ENCODE results near the gene PLSCR4. TPM values are rescaled to one million over a fixed set of nuclear protein-coding genes. Genes with fewer than 3 reads are reported as not detected.

PLSCR4 gene
- total and polyA plus RNA-seq, 2 donors from 2014 or later, result 11.9 to 33.0 TPM

DNA sequence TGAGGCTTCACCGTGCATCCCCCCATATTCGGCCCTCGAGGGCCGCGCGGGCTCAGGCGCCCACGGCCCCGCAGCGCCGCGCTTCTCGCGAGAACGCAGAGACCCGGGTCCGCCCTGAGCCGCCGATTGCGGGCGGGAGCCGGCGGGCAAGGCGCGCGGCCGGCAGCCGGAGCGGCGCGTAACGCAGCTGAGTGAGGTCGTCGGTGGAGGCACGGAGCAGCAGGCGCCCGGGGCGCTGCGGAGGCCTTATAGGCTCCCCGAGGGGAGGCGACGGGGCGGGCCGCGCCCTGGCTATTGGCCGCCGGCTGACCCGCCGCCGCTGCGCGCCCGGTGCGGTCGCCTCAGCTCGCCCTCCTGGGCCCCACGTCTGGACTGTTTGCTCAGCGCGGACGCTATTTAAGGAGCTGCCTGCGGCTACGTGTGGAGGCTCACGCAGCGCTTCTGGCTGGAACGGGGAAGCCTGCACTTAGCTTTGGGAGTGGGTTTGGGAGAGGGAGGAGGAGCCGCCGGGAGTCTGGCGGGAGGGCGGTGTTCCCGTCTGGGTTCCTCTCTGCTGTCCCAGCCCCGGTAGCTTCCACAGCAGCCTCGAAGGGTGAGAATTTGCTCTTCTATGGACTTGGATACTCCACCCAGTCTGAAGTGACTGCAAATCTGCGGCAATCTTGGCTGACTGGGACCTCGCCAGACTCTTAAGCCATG lies 89.8 kb downstream of the PLSCR4 start, which contains the start of gene PLOD2:
PLOD2 (minus strand) TSS at position 221 of the 699 bp plus-strand sequence; CDS start at position 26, 195 bp downstream.
- FAIRE-seq (no peak), DNase-seq (peak; percentile 86 to 92 (median 90))
- H3K9me3 ChIP-seq (ENCODE audit: control insufficient read depth in 2 of 3, insufficient read depth in 1 of 3, low read length in 3 of 3), result no peaks in the 10 kb centered on the region
- peak within 1 kb of the TSS; percentile 83 to 91 (median 86) for H3K4me3 ChIP-seq (ENCODE audit: low read length in 3 of 3)
- peak within 1 kb of the TSS; percentile 95 to 98 for H3K27ac ChIP-seq (ENCODE audit: low read depth in 2 of 2, low read length in 2 of 2)
- TF ChIP-seq, protein P1, sequence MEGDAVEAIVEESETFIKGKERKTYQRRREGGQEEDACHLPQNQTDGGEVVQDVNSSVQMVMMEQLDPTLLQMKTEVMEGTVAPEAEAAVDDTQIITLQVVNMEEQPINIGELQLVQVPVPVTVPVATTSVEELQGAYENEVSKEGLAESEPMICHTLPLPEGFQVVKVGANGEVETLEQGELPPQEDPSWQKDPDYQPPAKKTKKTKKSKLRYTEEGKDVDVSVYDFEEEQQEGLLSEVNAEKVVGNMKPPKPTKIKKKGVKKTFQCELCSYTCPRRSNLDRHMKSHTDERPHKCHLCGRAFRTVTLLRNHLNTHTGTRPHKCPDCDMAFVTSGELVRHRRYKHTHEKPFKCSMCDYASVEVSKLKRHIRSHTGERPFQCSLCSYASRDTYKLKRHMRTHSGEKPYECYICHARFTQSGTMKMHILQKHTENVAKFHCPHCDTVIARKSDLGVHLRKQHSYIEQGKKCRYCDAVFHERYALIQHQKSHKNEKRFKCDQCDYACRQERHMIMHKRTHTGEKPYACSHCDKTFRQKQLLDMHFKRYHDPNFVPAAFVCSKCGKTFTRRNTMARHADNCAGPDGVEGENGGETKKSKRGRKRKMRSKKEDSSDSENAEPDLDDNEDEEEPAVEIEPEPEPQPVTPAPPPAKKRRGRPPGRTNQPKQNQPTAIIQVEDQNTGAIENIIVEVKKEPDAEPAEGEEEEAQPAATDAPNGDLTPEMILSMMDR (IDR thresholded peaks at IDR 0.05; ENCODE audit: borderline replicate concordance, extremely low read depth, insufficient read depth), result no peak
- no peaks in the 10 kb centered on the region for H3K27me3 ChIP-seq (ENCODE audit: control insufficient read depth, insufficient read depth, low read length)
- H3K4me1 ChIP-seq (ENCODE audit: control insufficient read depth in 2 of 3, insufficient read depth in 2 of 3, low read depth in 1 of 3, low read length in 3 of 3), result peaks cover 0 to 20% (median 8%) of the 10 kb centered on the region in 3 donors
- intact Hi-C loops (cut with DNase I), result no loop called here
- H3K36me3 ChIP-seq (ENCODE audit: control insufficient read depth in 2 of 3, insufficient read depth in 3 of 3, low read length in 3 of 3), result no peaks in the 10 kb centered on the region
- peak within 1 kb of the TSS; percentile 85 to 95 (median 93) for H3K9ac ChIP-seq (ENCODE audit: low read length in 3 of 3)

GRCh38 chr3:146160321-146160963 lies 90.5 kb downstream of the PLSCR4 start:
- peak overlapping the region; percentile 95 to 98 for H3K27ac ChIP-seq (ENCODE audit: low read depth in 2 of 2, low read length in 2 of 2)
- peaks cover 0 to 25% (median 8%) of the 10 kb centered on the region in 3 donors for H3K4me1 ChIP-seq (ENCODE audit: control insufficient read depth in 2 of 3, insufficient read depth in 2 of 3, low read depth in 1 of 3, low read length in 3 of 3)
- H3K9me3 ChIP-seq (ENCODE audit: control insufficient read depth in 2 of 3, insufficient read depth in 1 of 3, low read length in 3 of 3), result no peaks in the 10 kb centered on the region
- FAIRE-seq (no peak), DNase-seq (peak; percentile 81 to 92 (median 87))
- TF ChIP-seq, protein P1 (IDR thresholded peaks at IDR 0.05; ENCODE audit: borderline replicate concordance, extremely low read depth, insufficient read depth), result peak; percentile 54
- peak overlapping the region; percentile 83 to 91 (median 86) for H3K4me3 ChIP-seq (ENCODE audit: low read length in 3 of 3)
- H3K27me3 ChIP-seq (ENCODE audit: control insufficient read depth, insufficient read depth, low read length), result no peaks in the 10 kb centered on the region
- intact Hi-C loops (cut with DNase I), result no loop called here
- no peaks in the 10 kb centered on the region for H3K36me3 ChIP-seq (ENCODE audit: control insufficient read depth in 2 of 3, insufficient read depth in 3 of 3, low read length in 3 of 3)
- H3K9ac ChIP-seq (ENCODE audit: low read length in 3 of 3), result peak overlapping the region; percentile 85 to 95 (median 93)

DNA sequence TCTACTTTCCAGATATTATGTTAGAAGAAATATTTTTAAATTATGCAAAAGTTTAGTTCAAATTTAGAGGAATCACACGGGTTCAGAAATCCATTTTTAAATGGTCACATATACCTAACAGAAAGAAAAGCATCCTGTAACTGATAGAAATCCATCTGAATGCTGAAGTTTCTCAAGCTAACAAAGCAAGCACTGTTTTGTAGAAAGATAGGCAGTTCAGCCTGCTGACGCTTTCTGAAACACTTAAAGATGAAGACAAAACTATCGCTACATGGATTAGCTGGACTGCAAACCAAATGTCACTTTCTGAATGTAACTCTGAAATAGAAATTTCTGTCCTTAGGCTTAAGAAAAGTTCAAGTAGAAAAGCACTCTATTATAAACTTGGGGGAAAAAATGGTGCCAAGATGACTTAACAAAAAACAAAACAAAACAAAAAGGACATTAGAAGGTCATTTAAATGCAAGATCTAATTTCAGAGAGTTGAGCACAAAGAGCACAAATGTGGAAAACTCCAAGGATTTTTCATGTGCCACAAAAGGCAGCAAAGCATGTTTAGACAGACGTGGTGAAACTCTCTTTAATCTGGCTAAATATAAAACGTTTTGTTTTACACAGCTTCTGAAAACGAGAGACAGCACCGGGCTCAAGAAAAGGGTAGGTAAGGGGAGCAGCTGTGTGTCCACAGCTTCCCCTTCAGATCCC lies 91.1 kb downstream of the PLSCR4 start:
- Histone ChIP-seq H3K4me3 (ENCODE audit: low read length in 3 of 3) (peak overlapping the region; percentile 83 to 91 (median 86)), H3K27me3 (ENCODE audit: control insufficient read depth, insufficient read depth, low read length) (no peaks in the 10 kb centered on the region), H3K36me3 (ENCODE audit: control insufficient read depth in 2 of 3, insufficient read depth in 3 of 3, low read length in 3 of 3) (no peaks in the 10 kb centered on the region), H3K9ac (ENCODE audit: low read length in 3 of 3) (peak overlapping the region; percentile 38 to 95 (median 93)), H3K4me1 (ENCODE audit: control insufficient read depth in 2 of 3, insufficient read depth in 2 of 3, low read depth in 1 of 3, low read length in 3 of 3) (peaks cover 0 to 25% (median 8%) of the 10 kb centered on the region in 3 donors), H3K9me3 (ENCODE audit: control insufficient read depth in 2 of 3, insufficient read depth in 1 of 3, low read length in 3 of 3) (no peaks in the 10 kb centered on the region), H3K27ac (ENCODE audit: low read depth in 2 of 2, low read length in 2 of 2) (peak overlapping the region; percentile 95 to 98)
- no peak for DNase-seq
- intact Hi-C loops (cut with DNase I), result no loop called here
- no peak for FAIRE-seq
- TF ChIP-seq, protein P1 (IDR thresholded peaks at IDR 0.05; ENCODE audit: borderline replicate concordance, extremely low read depth, insufficient read depth), result no peak
